RPMI8226 (cell line): Measurements from ENCODE around the gene SPINDOC.
"Not testable (repeated sequence)": the region's sequence is repeated elsewhere in the genome, so short reads cannot be mapped to it uniquely, and the experiment has no call there.

ENCODE experiments used
- DNase-seq: peaks from one replicate; pipeline ENCODE4 v3.0.0-alpha.2; 2015

The SPINDOC gene

DNA sequence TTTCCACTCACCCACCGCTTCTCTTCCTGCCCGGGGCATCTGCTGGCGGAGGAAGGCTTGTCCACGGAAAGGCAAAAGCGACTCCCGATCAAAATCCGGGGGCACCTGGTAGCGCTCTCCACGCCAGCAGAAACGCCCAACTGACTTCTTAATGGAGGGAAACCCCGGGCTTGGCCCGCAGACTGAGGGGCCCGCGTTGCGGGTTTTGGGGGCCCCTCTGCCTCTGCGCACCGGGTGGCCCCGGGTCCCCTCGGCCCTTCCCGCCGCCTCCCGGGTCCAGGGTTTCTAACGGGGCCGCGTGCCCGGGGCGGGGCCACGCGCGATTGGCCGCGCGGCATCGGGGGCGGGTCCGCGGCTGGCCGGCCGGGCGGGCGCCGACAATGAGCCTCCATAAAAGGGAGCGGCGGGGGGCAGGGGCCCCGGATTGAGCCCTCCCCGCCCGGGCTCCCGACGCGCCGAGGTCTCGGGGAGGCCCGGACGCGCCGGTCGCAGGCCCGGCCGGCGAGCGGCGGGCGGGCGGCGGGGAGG, at the start of gene SPINDOC:
SPINDOC (plus strand) TSS at position 422 of the 528 bp plus-strand sequence. CDS start 231 bp downstream, outside the sequence.
- DNase-seq, result peak; percentile 86

DNA sequence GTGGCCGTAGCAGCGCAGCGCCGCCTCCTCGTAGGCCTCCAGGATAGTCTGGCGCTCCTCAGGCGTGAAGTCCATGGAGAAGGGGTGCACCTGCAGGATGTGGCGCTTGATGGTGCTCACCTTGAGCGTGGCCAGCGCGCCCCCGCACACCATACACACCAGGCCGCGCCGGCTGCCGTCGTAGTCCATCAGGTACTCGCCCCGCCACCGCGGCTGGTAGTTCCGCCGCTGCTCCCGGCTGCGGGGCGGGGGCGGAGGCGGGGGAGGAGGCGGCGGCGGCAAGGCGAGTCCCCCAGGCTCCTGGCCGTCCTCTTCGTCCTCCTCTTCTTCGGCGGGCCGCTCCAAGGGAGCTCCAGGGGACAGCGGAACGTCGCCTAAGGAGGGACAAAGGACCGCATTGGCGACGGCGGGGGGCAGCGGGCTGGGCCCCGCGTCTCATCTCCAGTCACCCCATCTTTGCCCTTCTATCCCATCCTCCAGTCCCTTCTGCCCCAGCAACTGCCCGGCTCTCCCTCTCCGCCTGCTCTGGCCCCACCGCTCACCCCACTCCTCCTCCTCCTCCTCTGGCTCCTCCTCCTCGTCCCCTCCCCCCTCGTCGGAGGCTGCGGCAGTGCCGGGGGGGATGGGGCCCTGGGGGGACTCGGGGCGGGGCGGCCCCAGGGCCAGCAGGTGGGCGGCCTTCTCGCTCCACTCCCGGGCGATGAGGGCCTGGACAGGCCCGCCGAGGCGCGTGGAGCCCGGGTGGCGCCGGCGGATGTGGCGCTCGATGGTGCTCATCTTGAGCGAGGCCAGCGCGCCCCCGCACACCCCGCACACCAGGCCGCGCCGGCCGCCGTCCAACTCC, 49.5 kb upstream of the SPINDOC start:
- no peak for DNase-seq

DNA sequence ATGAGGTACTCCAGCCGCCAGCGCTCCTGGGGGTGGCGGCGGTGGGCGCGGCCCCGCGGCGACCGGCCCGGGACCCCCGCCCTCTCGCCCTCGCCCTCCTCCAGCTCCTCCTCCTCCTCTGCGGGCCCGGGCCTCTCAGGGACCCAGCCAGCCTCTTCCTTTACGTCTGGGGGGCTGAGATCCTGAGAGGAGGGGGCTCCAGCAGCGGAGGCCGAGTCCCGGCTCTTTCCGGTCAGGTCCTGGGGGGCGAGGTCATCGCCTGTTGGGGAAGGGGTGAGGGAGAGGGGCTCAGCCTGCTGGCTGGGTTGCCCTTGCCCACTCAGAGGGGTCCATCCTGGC, 48.9 kb upstream of the SPINDOC start:
- DNase-seq, result no peak

DNA sequence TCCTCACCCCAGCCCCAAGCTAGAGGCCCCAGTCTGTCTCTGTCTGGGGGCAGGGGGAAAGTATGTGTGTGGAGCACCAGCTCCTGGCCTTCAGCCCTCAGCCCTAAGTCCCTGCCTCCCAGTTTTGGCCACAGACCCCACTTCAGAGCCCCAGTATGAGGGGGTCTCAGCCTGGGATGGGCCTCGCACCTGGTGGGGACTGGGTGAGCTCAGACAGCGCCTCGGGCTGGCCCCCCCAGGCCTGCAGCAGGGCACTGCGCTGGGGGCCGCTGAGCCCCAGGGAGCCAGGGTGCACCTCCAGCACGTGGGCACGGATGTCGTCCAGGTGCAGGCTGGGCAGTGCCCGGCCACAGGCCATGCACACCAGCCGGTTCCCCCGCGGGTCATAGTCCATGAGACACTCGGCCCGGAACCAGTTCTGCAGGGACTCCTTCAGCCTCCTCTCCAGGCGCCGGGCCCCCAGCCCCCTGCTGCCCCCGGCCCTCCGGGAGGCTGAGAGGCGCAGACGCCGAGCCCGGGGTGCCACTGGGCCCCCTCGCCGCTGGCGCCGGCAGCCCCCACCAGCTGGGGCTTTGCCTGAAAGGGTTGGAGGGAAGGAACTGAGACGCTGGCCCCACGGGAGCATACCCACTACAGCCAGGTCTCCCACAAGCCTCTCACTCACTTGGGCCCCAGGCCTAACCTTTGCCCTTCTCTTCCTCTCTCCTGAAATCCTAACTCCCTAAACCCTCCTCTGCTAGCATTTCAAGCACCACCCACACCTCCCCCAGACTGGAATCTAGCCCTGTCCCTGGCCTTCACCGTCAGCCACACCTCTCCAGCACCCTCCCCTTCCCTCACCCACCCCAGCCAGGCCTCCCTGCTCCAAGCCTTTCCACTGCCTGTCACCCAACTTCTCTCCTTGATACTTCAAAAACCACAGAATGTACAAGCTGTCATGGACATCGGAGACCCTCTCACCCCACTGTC, 48.3 kb upstream of the SPINDOC start:
- no peak for DNase-seq

DNA sequence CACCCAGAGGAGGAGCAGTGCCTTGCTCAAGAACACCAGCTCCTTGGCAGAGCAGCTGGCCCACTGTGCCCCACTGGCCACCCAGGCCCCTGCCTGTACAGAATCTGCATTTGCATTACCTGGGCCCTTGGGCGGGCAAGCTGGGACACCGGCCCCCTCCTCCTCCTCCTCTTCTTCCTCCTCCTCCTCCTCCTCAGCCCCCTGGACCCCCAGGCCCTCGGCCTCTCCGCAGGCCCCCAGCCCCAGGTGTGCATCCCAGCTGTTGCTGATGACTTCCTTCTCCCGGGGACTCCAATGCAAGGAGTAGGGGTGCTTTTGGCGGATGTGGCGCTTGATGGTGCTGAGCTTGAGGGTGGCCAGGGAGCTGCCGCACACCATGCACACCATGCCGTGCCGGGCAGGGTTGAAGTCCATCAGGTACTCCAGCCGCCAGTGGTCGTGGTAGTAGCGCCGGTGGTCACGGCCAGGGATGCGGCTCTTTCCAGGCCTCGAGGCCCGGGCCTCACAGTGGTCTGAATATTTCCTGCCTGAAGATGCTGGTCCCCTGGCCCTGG, 47.5 kb upstream of the SPINDOC start:
- DNase-seq, result no peak

DNA sequence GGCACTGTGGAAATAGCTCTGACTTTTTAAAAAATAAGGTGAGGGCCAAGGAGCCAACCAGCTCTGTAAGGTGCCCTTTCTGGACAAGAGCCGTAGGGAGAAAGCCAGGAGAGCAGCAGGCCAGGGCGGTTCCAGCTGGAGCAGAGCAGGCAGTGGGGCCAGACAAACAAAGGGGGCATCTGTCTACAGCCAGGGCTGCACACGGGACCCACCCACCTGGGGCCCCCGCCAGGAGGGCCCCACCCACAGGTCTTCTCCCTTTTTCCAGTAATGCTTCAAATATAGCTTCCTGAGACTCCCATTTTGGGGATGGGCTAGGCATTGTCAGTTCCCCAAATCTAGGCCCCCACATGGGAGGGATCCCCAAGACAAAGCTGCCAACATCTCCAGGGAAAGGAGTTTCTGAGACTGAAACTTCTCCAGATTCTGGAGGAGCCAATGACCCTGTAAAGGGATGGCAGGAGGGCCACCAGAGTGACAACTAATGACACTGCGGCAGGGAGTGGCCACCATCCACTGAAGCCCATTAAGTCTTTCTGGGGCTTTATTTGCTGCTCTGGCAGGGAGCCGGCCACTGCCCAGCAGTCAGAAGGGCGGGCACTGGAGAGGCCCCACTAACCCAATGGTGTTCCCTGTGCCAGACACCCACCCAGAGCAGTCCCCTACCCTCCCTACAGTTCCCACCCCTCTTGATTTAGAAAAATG, 46.6 kb upstream of the SPINDOC start:
- no peak for DNase-seq

DNA sequence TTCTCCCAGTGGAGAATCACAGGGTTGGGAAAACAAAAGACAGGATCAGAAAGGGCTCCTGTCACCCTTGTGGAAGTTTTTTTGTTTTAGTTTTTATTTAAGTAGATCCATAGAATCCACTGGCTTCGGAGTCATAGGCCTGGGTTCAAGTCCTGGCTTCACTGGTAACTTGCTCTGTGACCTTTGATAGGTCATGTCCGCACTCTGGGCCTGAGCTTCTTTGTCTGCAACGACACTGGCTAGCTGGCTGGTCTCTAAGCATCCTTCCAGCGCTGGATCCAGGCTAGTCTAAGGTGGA, 46.0 kb upstream of the SPINDOC start:
- DNase-seq, result no peak

- DNase-seq, result peak; percentile 74
Observed at GRCh38 chr11:63767565-63768236, 45.6 kb upstream of the SPINDOC start.

- DNase-seq, result peak; percentile 80
Observed at GRCh38 chr11:63768237-63769041, 44.8 kb upstream of the SPINDOC start, which contains the start of gene ZFTA. TSS of gene ZFTA (minus strand) at chr11:63768775. CDS start at chr11:63768622, 153 bp downstream.

GRCh38 chr11:63769042-63769713, 44.1 kb upstream of the SPINDOC start:
- DNase-seq, result peak; percentile 69

DNA sequence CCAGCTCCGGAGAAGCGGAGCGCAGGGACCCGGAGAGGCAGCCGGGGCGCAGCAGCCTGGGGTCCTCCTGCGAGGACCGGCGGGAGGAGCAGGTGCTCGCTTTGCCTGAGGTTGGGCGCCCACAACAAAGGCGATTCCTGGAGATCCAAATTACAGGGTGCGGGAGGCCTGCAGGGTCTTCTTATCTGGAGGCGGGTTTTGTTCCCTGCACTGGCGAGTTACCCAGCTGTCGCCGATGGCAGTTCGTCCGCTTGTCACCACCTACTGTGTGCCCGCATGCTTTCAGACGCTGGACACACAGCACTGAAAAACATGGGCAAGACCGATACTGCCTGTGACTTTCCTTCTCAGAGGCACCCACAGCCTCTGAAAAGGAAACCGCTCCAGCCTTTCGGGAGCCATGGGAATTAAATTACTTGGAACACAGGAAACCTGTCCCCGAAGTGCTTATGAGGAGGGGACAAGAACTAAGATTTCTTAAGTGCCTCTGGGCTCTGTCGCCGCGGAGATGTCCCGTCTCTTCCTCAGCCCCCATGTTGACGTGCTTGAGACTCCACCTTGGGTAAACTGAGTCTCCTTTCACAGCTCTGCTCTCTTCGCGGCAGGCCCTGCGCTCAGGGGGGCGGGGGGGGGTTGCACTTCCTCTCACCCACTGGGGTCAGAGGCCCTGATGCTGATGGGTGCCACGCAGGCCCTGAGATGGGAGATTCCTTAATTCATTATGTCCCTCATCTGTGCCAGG, 43.4 kb upstream of the SPINDOC start:
- no peak for DNase-seq

DNA sequence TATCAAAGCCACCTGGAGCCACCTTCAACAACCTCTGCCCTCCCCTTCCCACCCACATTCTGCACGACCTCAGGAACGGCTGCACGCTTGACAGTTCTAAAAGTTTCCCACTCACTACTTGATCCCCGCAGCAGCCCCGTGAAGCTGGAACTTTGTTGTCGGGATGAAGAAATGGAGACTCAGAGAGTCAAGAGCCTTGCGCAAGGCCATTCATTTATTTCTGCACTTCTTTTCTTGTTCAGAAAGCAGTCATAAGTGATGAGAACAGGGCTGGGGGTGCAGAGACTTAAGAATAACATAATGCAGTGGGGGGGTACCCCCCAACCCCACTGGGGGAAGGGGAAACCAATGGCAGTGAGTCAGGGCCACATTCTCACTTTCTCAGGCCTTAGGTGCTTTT, 42.5 kb upstream of the SPINDOC start:
- no peak for DNase-seq

- DNase-seq, result not testable (repeated sequence)
Observed at GRCh38 chr11:63771741-63772318, 41.4 kb upstream of the SPINDOC start.

GRCh38 chr11:63775191-63775590, 38.1 kb upstream of the SPINDOC start:
- DNase-seq, result no peak

DNA sequence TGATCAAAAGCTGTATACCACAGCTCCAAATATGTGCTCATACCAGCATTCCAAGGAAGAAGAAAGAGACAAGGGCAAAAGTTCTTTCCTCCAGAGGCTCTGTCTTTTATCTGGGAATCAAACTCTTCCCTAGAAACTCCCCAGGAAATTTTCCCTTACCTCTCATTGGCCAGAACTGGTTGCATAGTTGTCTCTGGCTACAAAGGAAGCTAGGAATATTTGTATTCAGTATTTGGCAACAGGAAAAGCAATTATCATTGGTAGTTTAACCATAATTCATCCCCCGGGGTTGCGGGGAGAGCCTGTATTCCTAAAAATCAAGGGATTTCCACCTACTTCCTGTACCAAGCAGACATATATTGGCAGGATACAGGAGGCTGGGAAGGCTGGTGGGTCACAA, 34.2 kb upstream of the SPINDOC start:
- DNase-seq, result no peak

DNA sequence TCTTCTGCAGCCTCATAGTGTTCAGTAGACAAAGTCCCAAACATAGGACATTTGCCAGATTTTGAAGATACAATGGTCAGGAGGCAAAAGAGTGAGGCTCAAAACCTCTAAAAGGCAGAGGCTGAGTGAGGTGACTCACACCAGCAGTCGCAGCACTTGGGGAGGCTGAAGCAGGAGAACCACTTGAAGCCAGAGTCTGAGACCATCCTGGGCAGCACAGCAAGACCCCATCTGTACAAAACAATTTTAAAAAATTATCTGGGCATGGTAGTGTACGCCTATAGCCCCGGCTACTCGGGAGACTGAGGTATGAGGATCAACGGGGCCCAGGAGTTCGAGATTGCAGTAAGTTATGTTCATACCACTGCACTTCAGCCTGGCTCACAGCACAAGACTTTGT, 30.5 kb upstream of the SPINDOC start:
- DNase-seq, result no peak

- no peak for DNase-seq
Observed at GRCh38 chr11:63783925-63784592, 29.2 kb upstream of the SPINDOC start.

- no peak for DNase-seq
Observed at GRCh38 chr11:63785823-63786222, 27.4 kb upstream of the SPINDOC start.
